ENCODE measurements around the gene AKR1B15.
A peak's percentile ranks its signal among the peaks of the same experiment; 100 is the strongest.
"Not testable (repeated sequence)": the region's sequence is repeated elsewhere in the genome, so short reads cannot be mapped to it uniquely, and the experiment has no call there.

The AKR1B15 gene

DNA sequence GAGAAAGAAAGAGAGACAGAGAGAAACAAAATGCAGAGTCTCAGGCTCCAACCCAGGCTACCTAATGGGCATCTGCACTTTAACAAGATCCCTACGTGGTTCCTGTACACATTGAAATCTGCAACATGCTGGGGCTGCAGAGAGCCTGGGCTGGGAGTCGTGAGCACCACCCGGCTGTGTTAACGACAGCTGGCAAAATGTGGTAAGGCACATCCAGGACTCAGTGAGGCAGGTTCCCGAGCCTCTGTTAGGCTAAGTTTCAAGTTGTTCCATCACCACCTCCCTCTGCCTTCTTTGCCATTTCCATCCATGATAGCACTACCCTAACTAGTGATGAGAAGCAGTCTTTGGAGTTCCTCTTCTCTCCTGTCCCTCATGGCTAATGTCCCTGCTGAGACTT, 20.2 kb upstream of the AKR1B15 start:
- in situ Hi-C loops (cut with HindIII; ENCODE audit: low pct_ligation_motif_present, low pct_unique_long_range_greater_than_20kb, low sequenced_read_pairs) = no loop called here
- no peak for DNase-seq

DNA sequence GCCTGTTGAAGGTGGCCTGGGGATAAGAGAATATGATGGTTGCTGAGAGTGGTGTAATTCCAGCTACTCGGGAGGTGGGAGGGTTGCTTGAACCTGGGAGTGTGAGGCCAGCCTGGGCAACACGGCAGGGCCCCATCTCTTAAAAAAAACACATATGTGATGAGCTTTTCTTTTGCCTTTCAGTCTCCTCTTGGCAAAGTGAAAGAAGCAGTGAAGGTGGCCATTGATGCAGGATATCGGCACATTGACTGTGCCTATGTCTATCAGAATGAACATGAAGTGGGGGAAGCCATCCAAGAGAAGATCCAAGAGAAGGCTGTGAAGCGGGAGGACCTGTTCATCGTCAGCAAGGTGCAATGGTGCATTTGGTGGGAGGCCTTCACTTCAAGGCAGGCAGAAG, 18.4 kb upstream of the AKR1B15 start:
- DNase-seq = no peak
- in situ Hi-C loops (cut with HindIII; ENCODE audit: low pct_ligation_motif_present, low pct_unique_long_range_greater_than_20kb, low sequenced_read_pairs) = no loop called here

DNA sequence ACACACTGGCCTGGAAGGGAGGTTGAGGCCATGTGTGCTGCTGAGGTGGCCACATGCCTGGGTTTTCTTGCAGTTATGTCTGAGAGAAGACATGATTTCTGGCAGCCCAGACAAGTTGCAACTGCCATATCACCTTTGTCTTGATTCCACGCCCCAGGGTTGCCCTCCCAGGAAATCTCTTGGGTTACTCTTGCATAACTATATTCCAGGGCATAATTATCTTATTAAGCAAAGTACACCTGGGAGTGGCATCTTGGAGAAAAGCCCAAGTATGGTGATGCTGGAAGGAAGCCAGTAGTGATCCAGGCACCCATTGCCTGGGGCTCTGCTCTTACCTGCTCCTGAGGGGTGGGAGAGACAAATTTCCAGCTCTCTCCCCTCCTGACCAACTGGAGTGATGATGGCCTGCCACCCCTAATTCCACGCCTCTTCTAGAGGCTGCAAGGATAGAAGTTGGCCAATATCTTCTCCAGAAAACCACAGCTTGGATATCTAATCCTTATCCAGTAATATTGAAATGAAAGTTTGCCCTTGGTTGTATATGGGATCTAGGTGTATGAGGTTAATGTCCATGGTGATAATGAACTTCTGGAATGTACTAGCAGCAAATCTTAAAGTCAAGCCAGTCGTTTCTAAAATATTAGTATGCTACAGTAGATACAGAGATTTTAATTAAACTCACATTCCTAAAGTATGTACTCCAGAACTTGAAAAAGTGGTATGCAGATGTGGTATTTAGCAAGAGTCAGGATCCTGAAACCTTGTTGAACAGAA, 16.5 kb upstream of the AKR1B15 start:
- in situ Hi-C loops (cut with HindIII; ENCODE audit: low pct_ligation_motif_present, low pct_unique_long_range_greater_than_20kb, low sequenced_read_pairs) = no loop called here
- no peak for DNase-seq

DNA sequence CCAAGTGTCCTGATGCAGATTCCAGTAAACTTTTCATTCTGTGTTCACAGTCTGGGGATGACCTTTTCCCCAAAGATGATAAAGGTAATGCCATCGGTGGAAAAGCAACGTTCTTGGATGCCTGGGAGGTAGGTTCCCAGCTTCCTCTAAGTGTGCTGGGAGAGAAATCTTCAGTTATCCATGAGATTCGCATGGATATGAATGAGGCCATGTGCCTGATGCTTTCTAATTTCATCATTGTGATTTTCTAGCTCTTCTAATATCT, 16.0 kb upstream of the AKR1B15 start:
- in situ Hi-C loops (cut with HindIII; ENCODE audit: low pct_ligation_motif_present, low pct_unique_long_range_greater_than_20kb, low sequenced_read_pairs) = no loop called here

DNA sequence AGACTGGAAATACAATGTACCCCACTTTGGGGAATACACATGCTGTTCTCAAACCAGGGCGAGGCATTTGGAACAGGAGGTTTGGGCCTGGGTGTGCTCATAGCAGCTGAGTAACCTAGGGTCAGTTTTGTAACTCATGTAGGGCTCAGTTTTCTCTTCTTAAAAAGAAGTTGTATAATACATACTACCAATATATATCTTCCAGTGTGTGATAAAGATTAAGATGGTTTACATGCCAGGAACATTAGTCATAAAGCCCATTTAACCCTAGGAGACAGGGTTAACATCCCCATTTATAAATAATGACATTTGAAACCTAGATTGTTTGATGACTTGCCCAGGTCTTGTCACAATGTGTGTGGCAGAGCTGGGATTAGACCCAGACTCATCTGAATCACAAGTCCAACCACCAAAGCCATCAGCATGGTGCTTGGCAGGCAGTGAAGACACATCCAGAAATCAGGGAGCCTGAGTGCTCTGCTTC, 15.6 kb upstream of the AKR1B15 start:
- in situ Hi-C loops (cut with HindIII; ENCODE audit: low pct_ligation_motif_present, low pct_unique_long_range_greater_than_20kb, low sequenced_read_pairs) = no loop called here

More for the DNA sequence above, 16.0 kb upstream of the AKR1B15 start:
- no peak for DNase-seq

DNA sequence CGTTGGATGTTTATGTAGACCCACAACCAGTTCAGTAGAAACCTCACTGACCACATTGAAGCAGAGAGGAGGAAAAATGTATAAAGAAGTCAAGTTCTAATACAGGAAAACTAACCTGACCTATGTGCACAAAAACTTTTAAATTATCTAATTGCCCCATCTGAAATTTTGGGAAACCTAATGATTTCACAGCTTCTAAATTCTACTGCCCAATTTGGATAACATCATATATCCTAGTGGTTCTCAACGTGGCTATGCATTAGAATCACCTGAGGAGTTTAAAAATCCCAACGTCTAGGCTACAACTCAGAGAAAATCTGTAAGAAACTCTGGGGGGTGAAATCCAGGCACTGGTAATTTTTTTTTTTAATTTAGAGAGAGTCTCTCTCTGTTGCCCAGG, 14.3 kb upstream of the AKR1B15 start:
- in situ Hi-C loops (cut with HindIII; ENCODE audit: low pct_ligation_motif_present, low pct_unique_long_range_greater_than_20kb, low sequenced_read_pairs) = no loop called here
- DNase-seq = no peak

More for the DNA sequence above, 15.6 kb upstream of the AKR1B15 start:
- DNase-seq = peak; percentile 29

DNA sequence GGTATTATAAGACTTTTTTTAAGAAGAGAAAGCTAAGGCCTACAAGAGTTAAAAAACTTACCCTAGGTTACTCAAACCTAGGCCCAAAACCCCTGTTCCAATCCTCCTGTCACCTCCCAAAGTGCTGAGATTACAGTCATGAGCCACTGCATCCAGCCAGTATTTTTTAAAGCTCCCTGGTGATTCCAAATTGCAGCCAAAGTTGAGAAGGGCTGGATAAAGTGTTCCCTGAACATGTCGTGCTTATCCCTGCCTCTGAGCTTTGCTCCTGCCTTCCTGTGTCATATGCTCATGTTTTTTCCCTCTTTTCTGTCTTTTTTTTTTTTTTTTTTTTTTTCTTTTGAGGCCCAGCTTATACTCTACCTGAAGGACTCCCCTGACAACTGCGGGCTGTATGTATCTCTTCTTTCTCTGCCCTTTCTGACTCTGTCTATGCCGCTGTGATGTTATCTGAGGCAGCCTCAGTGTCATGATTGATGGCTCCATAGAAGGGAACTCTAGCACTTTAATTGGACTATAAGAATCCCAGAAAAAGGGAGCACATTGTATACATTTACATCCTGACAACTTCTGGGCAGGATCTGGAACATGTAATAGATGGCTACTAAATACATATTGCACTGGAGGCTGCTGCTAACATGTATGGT, 13.5 kb upstream of the AKR1B15 start:
- DNase-seq = no peak
- in situ Hi-C loops (cut with HindIII; ENCODE audit: low pct_ligation_motif_present, low pct_unique_long_range_greater_than_20kb, low sequenced_read_pairs) = no loop called here

DNA sequence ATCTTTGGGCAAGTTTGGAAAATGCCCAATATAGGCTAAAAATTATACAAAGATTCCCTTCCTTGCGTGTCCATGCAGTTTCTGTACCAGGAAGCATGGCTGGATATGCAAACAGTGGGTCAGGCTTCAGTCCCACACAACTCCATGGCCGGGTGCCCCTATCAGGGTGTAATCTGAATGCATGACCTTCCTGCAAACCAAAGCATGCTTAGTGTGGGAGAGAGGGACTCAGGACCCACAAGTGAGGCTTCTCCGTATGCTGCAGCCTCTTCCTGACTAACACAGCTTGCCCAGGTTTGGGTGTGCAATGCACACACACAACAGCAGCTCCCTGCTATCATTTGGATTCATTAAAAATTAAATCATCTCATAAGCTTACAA, 13.0 kb upstream of the AKR1B15 start:
- no peak for DNase-seq
- in situ Hi-C loops (cut with HindIII; ENCODE audit: low pct_ligation_motif_present, low pct_unique_long_range_greater_than_20kb, low sequenced_read_pairs) = no loop called here

DNA sequence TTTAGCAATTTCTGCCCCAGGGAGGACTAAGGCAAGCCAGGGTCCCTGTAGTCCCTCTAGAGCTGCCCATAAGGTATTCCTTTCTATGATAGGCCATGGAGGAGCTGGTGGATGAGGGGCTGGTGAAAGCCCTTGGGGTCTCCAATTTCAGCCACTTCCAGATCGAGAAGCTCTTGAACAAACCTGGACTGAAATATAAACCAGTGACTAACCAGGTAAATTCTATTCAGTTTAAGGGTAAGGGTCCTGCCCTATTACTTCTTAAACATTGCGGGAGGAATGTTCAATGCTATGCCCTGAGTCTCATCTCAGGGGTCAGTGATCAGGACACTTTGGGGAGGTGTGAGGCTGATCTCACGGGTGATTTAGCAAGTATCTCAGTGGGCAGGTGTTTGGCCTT, 12.4 kb upstream of the AKR1B15 start:
- DNase-seq; in situ Hi-C loops (cut with HindIII; ENCODE audit: low pct_ligation_motif_present, low pct_unique_long_range_greater_than_20kb, low sequenced_read_pairs): not testable (repeated sequence)

DNA sequence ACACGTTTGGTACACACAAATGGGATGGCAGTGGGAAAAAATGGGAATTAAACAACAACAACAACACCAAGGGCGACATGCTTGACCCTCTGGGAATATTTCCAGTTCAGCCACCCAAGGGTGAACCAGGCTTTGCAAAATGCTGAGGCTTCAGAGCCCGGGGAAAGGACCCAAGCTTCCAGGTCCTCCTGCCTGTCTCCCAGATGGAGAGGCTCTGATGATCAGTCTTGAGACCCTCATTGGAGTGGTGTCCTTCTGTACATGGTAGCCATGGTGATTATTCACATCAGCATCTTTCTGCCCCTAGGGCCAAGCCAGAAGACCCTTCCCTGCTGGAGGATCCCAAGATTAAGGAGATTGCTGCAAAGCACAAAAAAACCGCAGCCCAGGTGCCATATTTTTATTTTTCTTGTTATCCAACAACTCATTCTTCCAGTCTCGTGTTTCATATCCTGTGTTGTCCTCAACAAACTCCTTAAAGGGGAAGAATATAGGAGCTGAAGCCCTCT, 11.6 kb upstream of the AKR1B15 start:
- in situ Hi-C loops (cut with HindIII; ENCODE audit: low pct_ligation_motif_present, low pct_unique_long_range_greater_than_20kb, low sequenced_read_pairs) = not testable (repeated sequence)

DNA sequence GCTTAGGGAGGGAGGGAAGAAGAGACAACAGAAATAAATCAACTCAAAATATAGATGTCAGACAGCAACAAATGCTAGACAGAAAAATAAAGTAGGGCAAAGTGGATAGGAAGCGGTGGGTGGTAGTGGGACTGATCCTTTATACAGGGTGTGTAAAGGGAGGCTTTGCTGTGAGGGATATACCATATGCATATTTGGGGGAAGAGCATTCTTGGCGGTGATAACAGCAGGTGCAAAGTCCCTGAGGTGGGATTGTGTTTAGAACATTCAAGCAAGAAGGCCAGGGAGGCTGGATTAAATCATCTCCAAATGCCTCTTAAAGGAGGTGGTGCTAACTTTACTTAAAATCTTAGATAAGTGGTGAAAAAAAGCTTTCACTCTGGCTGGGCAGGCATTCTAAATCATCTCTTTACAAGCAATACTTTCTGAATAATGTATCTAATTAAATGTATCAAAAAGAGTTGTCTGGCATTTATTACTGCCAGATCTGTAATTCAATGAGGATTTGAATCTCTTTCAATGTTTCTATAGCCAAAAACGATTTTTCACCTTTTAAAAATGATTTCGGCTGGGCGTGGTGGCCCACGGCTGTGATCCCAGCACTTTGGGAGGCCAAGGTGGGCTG, 9.4 kb upstream of the AKR1B15 start:
- no peak for DNase-seq
- in situ Hi-C loops (cut with HindIII; ENCODE audit: low pct_ligation_motif_present, low pct_unique_long_range_greater_than_20kb, low sequenced_read_pairs) = no loop called here

More for the DNA sequence above, 11.6 kb upstream of the AKR1B15 start:
- DNase-seq = not testable (repeated sequence)

DNA sequence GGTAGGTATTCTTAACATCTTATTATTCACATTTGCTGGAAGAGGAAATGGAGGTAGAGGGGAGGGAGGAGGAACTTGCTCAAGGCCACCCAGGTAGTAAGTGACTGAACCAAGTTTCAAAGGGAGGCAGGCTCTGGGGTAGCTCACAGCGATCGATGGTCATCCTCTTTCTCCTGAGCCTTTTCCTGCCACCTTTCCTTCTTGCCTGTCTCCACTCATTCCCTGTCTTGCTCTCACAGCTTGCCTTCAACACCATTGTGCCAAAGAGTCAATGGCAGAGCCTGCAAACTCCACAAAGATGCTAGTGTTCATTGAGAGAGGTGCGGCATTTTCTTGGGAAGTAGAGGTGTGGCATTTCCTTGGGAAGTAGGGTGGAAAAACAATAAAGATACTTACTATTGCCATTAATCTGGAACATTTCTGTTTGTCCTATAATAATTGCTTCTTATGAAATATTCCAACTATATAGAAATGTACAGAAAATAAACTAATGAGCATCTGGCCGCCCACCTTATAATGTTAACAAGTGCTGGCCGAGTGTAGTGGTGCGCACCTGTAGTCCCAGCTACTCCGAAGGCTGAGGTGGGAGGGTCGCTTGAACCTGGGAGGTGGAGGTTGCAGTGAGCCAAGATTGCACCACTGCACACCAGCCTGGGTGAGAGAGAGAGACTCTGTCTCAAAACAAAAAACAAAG, 7.3 kb upstream of the AKR1B15 start:
- DNase-seq; in situ Hi-C loops (cut with HindIII; ENCODE audit: low pct_ligation_motif_present, low pct_unique_long_range_greater_than_20kb, low sequenced_read_pairs): not testable (repeated sequence)

DNA sequence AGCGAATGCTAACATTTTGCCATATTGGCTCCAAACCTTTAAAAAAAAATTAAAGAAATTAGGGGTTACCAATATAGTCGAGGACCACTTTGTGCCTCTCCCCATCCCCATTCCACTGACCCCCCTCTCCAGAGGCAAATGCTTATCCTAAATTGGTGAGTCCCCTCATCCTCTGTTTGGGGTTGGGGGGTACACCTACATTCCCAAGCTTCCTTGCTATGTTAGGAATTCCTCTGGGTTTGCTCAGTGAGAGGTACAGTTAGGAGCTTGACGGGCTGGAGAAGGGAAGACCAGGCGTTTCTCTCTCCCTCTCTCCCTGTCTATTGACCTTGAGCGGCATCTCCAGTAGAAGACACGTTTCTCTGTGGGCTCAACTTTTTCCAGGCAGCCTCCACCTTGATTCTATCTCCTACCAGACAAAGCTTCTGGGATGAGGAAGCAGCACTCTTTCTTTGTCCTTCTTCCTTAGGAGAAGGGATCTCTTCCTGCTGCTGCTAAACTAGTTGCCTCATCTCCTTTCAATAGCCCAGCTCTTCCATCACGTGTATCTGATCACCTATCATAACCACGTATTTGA, 6.6 kb upstream of the AKR1B15 start:
- in situ Hi-C loops (cut with HindIII; ENCODE audit: low pct_ligation_motif_present, low pct_unique_long_range_greater_than_20kb, low sequenced_read_pairs) = no loop called here
- DNase-seq = no peak

DNA sequence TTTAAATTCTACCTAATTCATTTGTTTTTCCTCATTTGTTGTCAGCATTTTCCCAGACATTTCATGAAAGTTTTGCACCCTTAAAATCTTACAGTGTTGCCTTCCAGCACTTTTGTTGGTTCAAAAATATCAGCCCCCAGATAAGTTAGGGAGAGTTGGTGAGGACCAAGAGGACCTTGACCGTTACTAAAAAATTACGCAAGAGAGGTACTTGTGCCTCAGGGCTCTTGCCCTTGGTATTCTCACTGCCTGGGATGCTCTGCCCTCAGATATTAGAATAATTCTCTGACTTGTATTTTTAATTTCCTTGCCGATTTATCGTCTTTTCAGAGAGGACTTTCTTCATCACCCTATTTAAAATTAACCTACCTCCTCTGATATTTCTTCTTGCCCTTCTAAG, 3.5 kb upstream of the AKR1B15 start:
- in situ Hi-C loops (cut with HindIII; ENCODE audit: low pct_ligation_motif_present, low pct_unique_long_range_greater_than_20kb, low sequenced_read_pairs) = no loop called here
- no peak for DNase-seq

DNA sequence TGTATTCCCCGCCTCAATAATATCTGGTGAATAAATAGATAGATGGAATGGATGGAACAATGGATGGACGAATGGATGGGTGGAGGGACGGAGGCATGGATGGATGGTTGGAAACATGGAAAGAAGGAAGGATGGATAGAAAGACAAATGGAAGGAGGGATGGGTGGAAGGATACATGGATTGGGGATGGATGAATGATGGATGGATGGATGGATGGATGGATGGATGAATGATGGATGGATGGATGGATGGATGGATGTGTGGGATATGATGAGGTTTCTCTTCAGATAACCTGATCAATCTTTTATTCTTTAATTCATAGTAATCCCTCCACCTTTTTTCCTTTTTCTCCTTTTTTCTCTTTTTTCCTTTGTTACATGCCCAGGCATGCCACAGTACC, 3.0 kb upstream of the AKR1B15 start:
- in situ Hi-C loops (cut with HindIII; ENCODE audit: low pct_ligation_motif_present, low pct_unique_long_range_greater_than_20kb, low sequenced_read_pairs) = no loop called here
- DNase-seq = no peak

DNA sequence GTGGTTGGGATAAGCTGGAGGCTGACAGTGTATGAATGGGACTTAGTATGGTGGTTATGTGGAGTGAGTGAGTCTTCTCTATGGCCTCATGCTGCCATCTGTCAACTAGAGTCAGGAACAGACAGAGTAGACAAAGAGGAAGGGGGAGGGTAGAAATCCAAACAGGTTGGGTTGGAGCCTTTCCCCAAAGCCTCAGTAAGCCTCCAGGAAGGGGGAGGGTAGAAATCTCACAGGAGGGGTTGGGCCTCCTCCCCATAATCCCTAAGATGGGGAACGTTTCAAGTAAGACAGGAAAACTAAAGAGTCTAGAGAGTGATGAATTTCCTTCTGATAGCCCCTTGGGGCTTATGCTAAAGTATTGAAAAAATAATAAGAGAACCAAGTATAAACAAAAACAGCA, 2.0 kb upstream of the AKR1B15 start:
- in situ Hi-C loops (cut with HindIII; ENCODE audit: low pct_ligation_motif_present, low pct_unique_long_range_greater_than_20kb, low sequenced_read_pairs) = no loop called here
- DNase-seq = no peak

DNA sequence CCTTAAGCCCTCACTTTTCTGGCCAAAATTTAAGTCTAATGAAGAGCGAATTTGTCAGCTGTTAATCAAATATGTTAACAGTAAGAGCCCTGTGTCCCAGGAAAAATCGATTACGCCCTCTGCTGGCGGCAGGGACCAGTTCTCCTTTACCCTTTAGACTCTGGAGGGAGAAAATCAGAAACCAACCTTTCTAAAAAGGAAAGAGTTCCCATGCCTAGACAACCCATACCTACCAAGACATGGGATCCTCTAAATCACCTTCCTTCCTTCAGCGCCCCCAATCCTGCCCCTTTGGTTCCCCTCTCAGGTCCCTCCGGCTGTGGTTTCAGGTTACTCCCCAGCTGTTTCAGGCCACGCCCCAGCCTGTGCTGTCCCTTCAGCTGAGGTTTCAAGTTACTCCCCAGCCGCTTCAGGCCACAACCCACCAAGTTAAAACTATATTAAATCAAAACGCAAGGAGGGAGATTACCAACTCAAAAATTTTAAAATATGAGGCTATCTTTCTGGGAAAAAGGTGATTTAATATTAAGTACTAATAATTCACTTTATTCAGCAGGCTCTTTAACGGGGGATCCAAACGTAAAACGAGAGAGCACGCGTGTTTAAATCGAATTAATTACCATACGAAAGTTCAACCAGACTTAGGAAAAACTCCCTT, 1.4 kb upstream of the AKR1B15 start:
- DNase-seq = peak; percentile 76
- in situ Hi-C loops (cut with HindIII; ENCODE audit: low pct_ligation_motif_present, low pct_unique_long_range_greater_than_20kb, low sequenced_read_pairs) = no loop called here

DNA sequence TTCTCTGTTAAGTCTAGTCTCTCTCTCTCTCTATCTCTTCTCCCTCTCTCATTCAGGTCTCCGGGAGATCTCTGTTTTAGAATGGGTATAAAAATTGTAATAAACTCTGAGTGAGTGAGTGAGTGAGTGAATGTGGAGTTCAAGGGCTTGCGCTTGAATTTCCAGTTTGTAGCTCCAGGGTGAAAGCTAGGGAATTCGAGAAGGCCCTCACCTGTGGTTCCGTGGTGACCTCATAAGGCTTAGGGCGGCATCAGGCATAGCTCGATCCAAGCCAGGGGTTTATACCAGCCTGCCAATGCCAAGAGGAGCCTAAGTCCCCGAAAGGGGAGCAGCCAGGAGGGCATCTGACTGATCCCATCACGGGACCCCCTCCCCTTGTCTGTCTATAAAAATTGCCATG, 456 bp downstream of the AKR1B15 start:
- DNase-seq = no peak
- in situ Hi-C loops (cut with HindIII; ENCODE audit: low pct_ligation_motif_present, low pct_unique_long_range_greater_than_20kb, low sequenced_read_pairs) = no loop called here

Data from ACHN (cell line).